Stimulated activated CD8-positive, alpha-beta memory T cell treated with anti-CD3 and anti-CD28 coated beads, Interleukin-15, amount 100 ng/mL, for 24 hours (primary cell): ENCODE measurements around the gene ANP32B.

Source experiments
- DNase-seq: peaks from one replicate; pipeline ENCODE4 v3.0.0-alpha.2; 2020; ENCODE audit warnings: low read depth

ANP32B gene

GRCh38 chr9:98031169-98031568, 48.0 kb downstream of the ANP32B start:
- no peak for DNase-seq

- no peak for DNase-seq
These were observed 48.8 kb downstream of the ANP32B start for GRCh38 chr9:98031935-98032334.

- DNase-seq = peak; percentile 88
These were observed 51.7 kb downstream of the ANP32B start for GRCh38 chr9:98034593-98035546.

GRCh38 chr9:98037357-98037756, 54.2 kb downstream of the ANP32B start:
- DNase-seq = no peak

GRCh38 chr9:98038958-98039357, 55.8 kb downstream of the ANP32B start:
- no peak for DNase-seq

GRCh38 chr9:98039607-98040017, 56.5 kb downstream of the ANP32B start:
- DNase-seq = no peak

GRCh38 chr9:98040212-98040611, 57.1 kb downstream of the ANP32B start:
- DNase-seq = no peak

GRCh38 chr9:98043915-98044314, 60.8 kb downstream of the ANP32B start:
- no peak for DNase-seq

GRCh38 chr9:98045234-98046179, 62.4 kb downstream of the ANP32B start:
- no peak for DNase-seq

- no peak for DNase-seq
These were observed 63.0 kb downstream of the ANP32B start for GRCh38 chr9:98046180-98046543.

GRCh38 chr9:98047002-98047401, 63.9 kb downstream of the ANP32B start:
- DNase-seq = no peak

GRCh38 chr9:98049288-98050072, 66.3 kb downstream of the ANP32B start:
- no peak for DNase-seq

- DNase-seq = no peak
These were observed 67.2 kb downstream of the ANP32B start for GRCh38 chr9:98050351-98050750.

GRCh38 chr9:98054376-98054951, 71.3 kb downstream of the ANP32B start:
- no peak for DNase-seq

GRCh38 chr9:98056269-98057137, 73.4 kb downstream of the ANP32B start, which contains the start of gene NANS:
Gene NANS, plus strand, starts transcription at chr9:98056732. Its CDS starts 77 bp downstream, at chr9:98056809.
- peak; percentile 78 for DNase-seq

- no peak for DNase-seq
These were observed 74.1 kb downstream of the ANP32B start for GRCh38 chr9:98057138-98057799.

GRCh38 chr9:98062161-98062560, 79.0 kb downstream of the ANP32B start:
- DNase-seq = no peak

GRCh38 chr9:98064623-98065392, 81.7 kb downstream of the ANP32B start:
- DNase-seq = no peak
